T-helper 1 cell treated with Interleukin-12 subunit alpha and Interleukin-12 subunit beta and Interleukin-4 antibody, amounts not matched to agents 30 μg/mL and 1 μg/mL, for 36 hours (primary cell): ENCODE measurements around the gene FOXG1.
A peak's percentile ranks its signal among the peaks of the same experiment; 100 is the strongest.

Source experiments
- H3K27ac Mint-ChIP-seq: one replicate; pipeline ENCODE4 v1.8.0; 2021; ENCODE audit warnings: mild to moderate bottlenecking, mixed read lengths
- H3K27me3 Mint-ChIP-seq: one replicate; pipeline ENCODE4 v1.8.0; 2021; ENCODE audit warnings: low read depth, mixed read lengths
- H3K36me3 Mint-ChIP-seq: one replicate; pipeline ENCODE4 v1.8.0; 2021; ENCODE audit warnings: low read depth, mixed read lengths
- H3K4me1 Mint-ChIP-seq: one replicate; pipeline ENCODE4 v1.8.0; 2021; ENCODE audit warnings: low read depth, mixed read lengths
- H3K4me3 Mint-ChIP-seq: one replicate; pipeline ENCODE4 v1.8.0; 2021; ENCODE audit warnings: mild to moderate bottlenecking, moderate library complexity, mixed read lengths
- H3K9me3 Mint-ChIP-seq: one replicate; pipeline ENCODE4 v1.8.0; 2021; ENCODE audit warnings: mixed read lengths

The FOXG1 gene

DNA sequence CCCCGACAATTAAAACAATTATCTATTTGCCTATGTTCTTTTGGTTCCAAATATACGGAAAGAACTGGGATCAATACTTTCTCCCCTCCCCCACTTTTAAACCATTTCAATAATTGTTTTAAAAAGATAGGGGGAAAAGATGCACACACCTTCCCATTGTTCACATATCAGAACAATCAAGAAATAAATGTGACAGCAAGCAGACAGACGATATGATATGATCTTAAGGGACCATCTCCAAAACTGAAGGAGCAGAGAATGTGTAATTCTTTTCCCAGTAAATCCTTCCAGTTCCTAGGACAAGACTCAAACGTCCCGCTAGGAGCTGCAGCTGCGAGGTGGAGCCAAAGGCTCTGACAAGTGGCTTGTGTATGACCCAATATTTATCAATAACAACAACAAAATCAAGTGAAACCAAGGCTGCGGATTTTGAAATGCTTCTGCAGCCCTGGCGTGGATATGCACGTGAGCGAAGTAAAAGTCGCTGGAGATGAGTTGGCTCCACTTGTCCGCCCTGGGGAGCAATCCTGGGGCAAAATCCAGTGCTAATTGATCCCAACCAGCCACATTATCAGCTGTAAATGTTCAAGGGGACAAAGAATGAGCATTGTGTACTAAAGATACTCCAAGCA lies 8.2 kb upstream of the FOXG1 start:
- Mint-ChIP-seq H3K36me3 (no peaks in the 10 kb centered on the region), H3K27ac (peak overlapping the region; percentile 69), H3K27me3 (peaks cover 82% of the 10 kb centered on the region), H3K9me3 (no peaks in the 10 kb centered on the region), H3K4me1 (no peaks in the 10 kb centered on the region), H3K4me3 (no peak overlapping the region)

- Mint-ChIP-seq H3K9me3 (no peaks in the 10 kb centered on the region), H3K36me3 (no peaks in the 10 kb centered on the region), H3K4me1 (no peaks in the 10 kb centered on the region), H3K27ac (peak overlapping the region; percentile 69), H3K4me3 (no peak overlapping the region), H3K27me3 (peaks cover 86% of the 10 kb centered on the region)
Measured at GRCh38 chr14:28758885-28759652, 7.5 kb upstream of the FOXG1 start.

DNA sequence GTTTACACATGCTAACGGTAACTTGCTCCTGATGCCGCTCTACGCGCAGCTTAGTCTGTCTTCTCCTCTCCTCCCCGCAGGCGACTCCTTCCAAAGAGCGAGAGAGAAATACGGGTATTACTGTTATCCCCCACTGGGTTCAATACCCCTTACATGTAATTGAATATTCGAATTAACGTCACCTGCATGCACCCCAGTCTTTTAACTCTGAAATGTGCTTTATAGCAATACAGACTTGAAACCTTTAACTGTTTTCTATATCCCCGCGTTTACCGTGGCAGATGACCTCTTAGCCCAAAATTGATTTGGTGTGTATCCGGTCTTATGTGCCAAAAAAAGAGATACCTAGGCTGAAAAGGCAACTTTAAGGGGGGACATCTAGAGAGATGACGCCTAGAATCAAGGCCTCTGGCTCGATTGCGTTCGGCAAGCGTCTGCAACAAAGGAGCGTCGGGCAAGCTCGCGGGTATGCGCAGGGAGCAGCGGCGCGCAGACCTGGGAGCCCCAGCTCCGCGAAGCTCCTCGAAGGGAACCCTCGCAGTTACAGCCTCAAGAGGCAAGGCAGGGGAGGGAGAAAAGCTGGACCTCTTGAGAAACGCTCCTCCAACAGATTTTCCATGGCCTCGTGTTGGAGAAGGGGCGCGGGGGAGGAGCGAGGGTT lies 6.8 kb upstream of the FOXG1 start:
- no peaks in the 10 kb centered on the region for H3K4me1 Mint-ChIP-seq
- peak overlapping the region; percentile 24 for H3K27ac Mint-ChIP-seq
- H3K9me3 Mint-ChIP-seq, result no peaks in the 10 kb centered on the region
- H3K27me3 Mint-ChIP-seq, result peaks cover 86% of the 10 kb centered on the region
- H3K36me3 Mint-ChIP-seq, result no peaks in the 10 kb centered on the region
- no peak overlapping the region for H3K4me3 Mint-ChIP-seq

GRCh38 chr14:28760431-28760996 lies 6.1 kb upstream of the FOXG1 start:
- Mint-ChIP-seq H3K36me3 (no peaks in the 10 kb centered on the region), H3K27ac (no peak overlapping the region), H3K4me3 (no peak overlapping the region), H3K9me3 (no peaks in the 10 kb centered on the region), H3K4me1 (no peaks in the 10 kb centered on the region), H3K27me3 (peaks cover 86% of the 10 kb centered on the region)

DNA sequence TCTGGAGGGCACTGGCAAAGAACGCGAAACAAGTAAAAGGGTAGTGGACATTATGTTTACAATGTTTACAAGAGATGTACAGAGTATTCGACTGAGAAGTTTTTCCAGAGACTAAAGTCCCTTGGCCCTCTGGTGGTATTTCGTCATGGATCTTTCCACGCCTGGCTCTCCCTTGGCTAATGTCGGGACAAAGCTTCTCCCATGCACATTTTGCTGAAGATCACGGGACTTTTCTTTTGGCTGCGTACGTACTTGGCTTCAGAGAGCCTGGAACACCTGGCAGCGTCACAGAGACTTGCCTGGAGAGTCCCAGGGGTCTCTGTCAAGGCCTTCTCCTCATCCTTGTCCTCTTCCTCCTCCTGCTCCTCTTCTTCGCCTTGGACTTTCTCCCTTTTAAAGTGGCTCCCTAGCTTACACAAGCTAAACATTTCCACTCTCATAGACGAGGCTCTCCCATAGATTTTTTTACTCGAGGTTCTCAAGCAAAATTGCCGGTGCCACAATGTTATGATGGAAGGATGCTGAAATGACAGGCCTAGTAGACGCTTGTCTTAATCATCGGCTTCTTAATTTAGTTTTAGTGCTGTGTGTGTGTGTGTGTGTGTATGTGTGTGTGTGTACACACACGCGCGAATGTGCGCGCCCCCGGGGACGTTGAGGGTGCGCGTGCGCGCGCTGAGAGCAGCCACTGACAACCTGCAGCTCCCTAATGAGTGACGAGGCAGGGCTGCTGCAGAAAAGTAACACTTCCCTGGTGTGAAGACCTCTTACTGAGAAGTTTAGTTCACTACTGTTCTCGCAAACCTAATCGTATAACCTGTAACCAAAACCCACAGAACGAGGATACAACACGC lies 4.9 kb upstream of the FOXG1 start:
- Mint-ChIP-seq H3K27me3 (peaks cover 82% of the 10 kb centered on the region), H3K27ac (no peak overlapping the region), H3K9me3 (no peaks in the 10 kb centered on the region), H3K4me1 (peaks cover 4% of the 10 kb centered on the region), H3K4me3 (no peak overlapping the region), H3K36me3 (no peaks in the 10 kb centered on the region)

- Mint-ChIP-seq H3K27me3 (peaks cover 79% of the 10 kb centered on the region), H3K4me3 (no peak overlapping the region), H3K9me3 (no peaks in the 10 kb centered on the region)
Measured at GRCh38 chr14:28762303-28762954, 4.2 kb upstream of the FOXG1 start.

DNA sequence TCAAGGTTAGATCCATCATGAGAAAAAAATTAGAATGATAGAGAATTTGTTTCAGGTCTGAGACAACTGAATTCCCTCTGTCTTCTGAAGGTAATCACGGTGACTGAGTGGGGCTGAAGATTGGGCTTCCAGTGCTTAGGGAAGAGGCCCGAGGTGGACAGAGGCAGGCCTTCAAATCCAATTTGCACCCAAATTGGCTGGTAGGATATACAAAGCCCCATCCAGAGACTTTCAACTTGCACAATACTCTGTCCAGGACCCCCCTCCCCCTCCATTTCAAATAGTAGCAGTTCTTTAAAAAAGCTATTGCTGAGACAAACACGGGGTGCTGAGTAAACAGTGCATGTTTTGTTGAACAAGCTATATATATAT lies 3.6 kb upstream of the FOXG1 start:
- Mint-ChIP-seq H3K9me3 (no peaks in the 10 kb centered on the region), H3K27ac (no peak overlapping the region), H3K27me3 (peaks cover 78% of the 10 kb centered on the region), H3K4me1 (peaks cover 4% of the 10 kb centered on the region), H3K36me3 (no peaks in the 10 kb centered on the region), H3K4me3 (no peak overlapping the region)

More at GRCh38 chr14:28762303-28762954, 4.2 kb upstream of the FOXG1 start:
- H3K4me1 Mint-ChIP-seq, result peaks cover 4% of the 10 kb centered on the region
- H3K27ac Mint-ChIP-seq, result no peak overlapping the region
- H3K36me3 Mint-ChIP-seq, result no peaks in the 10 kb centered on the region

DNA sequence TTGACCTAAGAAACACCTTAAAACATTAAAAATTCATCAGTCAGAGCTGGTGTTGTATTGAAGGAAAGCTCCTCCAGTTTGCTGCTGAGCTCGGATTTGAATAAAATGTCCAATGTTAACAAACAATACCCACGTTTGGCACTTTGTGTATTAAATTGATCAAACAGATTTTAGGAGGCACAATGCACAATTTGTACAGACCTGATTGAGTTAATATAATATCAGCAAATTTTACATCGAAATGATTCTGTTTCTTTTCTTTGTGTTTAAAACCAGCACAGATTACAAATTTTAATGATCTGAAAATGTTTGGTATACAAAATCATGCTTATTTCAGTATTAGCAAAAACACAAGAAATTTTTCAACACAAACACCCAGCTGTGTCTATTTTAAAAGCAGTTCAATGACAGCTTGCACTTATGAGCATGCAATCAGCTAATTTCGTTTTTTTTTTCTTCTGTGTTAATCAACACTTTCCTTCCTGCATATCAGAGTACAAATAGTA lies 2.8 kb upstream of the FOXG1 start:
- Mint-ChIP-seq H3K9me3 (peaks cover 5% of the 10 kb centered on the region), H3K4me3 (no peak overlapping the region), H3K27ac (no peak overlapping the region), H3K27me3 (peaks cover 78% of the 10 kb centered on the region), H3K4me1 (peaks cover 4% of the 10 kb centered on the region), H3K36me3 (peaks cover 3% of the 10 kb centered on the region)

DNA sequence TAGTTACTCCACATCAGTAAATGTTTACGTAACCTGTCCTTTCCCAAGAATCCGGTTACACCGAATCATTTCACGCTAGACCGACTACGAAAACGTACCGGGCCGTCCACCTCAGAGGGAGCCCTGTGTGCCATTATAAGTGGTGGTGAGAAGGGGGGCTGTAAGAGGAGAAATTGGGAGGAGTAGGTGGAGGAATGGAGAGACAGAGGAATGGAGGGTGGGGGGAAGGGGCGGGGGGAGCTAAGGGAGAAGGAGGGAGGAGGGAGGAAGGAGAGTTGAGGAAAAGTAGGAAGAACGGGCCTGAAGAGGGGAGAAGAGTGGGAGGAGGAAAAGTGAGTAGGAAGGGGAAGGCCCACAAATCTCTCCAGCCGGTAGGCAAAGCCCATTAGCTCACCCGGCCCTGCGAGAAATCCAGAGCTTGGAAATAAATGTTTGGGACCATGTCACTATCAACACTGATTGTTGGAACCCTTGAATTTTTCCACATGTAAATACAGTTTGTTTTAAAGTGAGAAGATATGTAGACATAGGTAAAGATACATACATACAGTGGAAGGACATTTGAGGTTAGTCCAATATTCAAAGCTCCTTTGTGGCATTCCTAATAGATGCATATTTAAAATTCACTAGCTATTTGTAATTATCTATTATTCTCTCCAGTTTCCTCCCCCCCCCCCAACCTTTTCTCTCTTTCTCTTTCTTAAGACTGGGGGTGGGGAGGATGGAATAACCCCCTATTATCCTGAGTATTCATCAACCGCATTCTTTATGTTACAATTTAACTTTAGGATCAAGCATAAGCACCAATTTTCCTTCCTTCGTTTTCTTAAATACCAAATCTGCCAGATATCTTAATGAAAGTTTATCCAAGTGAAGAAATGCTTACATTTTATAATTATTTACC lies 2.1 kb upstream of the FOXG1 start:
- H3K9me3 Mint-ChIP-seq, result peaks cover 6% of the 10 kb centered on the region
- no peak overlapping the region for H3K27ac Mint-ChIP-seq
- H3K4me1 Mint-ChIP-seq, result peaks cover 4% of the 10 kb centered on the region
- no peak overlapping the region for H3K4me3 Mint-ChIP-seq
- H3K27me3 Mint-ChIP-seq, result peaks cover 73% of the 10 kb centered on the region
- H3K36me3 Mint-ChIP-seq, result peaks cover 3% of the 10 kb centered on the region

GRCh38 chr14:28765169-28765830 lies 1.3 kb upstream of the FOXG1 start:
- Mint-ChIP-seq H3K4me3 (no peak overlapping the region), H3K27ac (peak overlapping the region; percentile 41), H3K36me3 (peaks cover 3% of the 10 kb centered on the region), H3K4me1 (peaks cover 4% of the 10 kb centered on the region), H3K9me3 (peaks cover 6% of the 10 kb centered on the region), H3K27me3 (peaks cover 66% of the 10 kb centered on the region)

- Mint-ChIP-seq H3K27ac (peak overlapping the region; percentile 70), H3K27me3 (peaks cover 68% of the 10 kb centered on the region), H3K9me3 (peaks cover 6% of the 10 kb centered on the region), H3K4me3 (peak overlapping the region; percentile 36), H3K4me1 (peaks cover 4% of the 10 kb centered on the region), H3K36me3 (peaks cover 3% of the 10 kb centered on the region)
Measured at GRCh38 chr14:28765831-28766468, 637 bp upstream of the FOXG1 start.
